GM21619 (cell line): ENCODE data around the gene GPR132.
"Not testable (repeated sequence)": the region's sequence is repeated elsewhere in the genome, so short reads cannot be mapped to it uniquely, and the experiment has no call there.

Experiments
- ATAC-seq: cut with Tn5 transposase; IDR thresholded peaks from one replicate; pipeline ENCODE4 v1.9.1; 2021; ENCODE audit not compliant: unreplicated experiment

GPR132 gene

GRCh38 chr14:105091517-105092170, 26.4 kb upstream of the GPR132 start:
- no peak for ATAC-seq

DNA sequence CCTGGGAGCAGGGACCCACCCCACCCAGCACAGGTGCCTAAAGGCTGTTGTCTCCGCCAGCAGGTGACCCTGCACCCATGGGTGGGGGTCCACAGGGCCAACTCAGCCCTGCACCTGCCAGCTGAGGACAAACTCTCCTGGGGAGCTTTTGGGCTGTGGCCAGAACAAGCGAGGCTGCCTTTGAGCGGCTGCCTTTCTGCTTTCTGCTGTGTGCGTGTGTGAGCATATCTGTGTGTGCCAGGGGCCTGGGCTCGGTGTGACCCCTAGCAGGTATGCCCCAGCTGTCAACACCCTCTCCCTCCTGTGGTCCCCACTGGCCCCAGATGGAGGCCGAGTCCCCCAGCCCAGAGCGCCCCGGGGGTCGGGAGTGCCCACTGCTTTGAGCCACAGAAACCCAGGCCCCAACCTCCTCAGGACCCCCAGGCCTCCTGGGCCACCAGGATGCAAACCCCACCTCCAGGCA, 25.9 kb upstream of the GPR132 start:
- no peak for ATAC-seq

DNA sequence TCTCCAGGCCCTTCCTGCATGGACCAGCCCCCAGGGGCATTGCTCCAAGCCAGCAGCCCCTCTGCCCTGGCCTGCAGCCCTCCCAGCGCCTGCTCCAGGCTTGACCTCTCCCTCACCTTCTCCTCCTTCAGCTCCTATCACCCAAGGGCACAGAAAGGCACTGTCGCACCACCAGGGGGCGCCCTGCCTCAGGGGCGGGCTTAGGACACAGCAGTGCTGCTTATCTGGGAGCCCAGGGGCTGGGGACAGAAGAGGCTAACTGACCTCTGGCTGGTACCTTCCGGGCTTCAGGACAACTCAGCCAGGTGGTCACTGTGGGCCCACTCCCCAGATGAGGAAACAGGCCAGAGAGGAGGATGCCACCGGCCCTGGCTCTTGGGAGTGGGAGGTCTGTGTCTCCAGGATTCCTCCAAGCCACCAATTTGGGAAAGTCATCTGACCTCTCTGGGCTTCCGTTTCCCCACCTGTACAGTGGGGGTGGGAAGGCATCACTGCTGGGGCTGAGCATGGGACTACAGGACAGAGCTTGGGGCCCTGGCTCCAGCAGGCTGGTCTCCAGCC, 25.3 kb upstream of the GPR132 start:
- ATAC-seq, result peak; percentile 39

DNA sequence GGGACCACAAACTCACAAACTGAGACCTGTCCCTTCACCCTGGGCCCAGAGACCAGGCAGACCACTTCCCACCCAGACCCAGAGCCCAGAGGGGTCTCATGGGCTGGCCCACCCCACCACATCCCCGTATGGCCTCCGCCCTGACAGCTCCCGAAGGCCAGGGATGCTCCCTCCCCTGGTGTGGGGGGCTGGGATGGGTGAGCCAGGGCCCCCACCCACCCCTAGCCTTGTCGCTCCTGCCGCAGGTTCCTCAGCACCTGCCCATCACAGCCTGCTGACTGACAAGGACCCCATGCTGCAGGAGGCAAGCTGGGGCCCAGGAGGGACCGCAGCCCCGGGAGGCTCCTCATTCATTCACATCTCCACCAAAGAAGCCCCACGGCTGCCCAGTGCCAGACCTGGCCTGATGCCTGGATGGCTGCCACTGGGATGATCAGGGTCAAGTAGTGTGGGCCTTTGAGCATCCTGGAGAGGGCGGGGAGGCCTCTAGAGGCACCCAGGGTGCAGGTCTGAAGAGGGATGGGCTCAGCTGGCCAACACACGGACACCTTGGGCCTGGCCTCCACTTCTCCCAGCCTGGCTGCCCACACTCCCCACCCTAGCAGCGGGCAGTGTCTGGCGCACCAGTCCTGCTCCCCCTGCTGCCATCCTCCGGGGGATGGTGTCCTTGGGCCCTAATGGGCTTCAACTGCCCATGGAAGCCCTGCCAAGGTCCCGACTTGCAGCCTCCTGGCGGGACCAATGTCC, 24.7 kb upstream of the GPR132 start:
- ATAC-seq, result no peak

DNA sequence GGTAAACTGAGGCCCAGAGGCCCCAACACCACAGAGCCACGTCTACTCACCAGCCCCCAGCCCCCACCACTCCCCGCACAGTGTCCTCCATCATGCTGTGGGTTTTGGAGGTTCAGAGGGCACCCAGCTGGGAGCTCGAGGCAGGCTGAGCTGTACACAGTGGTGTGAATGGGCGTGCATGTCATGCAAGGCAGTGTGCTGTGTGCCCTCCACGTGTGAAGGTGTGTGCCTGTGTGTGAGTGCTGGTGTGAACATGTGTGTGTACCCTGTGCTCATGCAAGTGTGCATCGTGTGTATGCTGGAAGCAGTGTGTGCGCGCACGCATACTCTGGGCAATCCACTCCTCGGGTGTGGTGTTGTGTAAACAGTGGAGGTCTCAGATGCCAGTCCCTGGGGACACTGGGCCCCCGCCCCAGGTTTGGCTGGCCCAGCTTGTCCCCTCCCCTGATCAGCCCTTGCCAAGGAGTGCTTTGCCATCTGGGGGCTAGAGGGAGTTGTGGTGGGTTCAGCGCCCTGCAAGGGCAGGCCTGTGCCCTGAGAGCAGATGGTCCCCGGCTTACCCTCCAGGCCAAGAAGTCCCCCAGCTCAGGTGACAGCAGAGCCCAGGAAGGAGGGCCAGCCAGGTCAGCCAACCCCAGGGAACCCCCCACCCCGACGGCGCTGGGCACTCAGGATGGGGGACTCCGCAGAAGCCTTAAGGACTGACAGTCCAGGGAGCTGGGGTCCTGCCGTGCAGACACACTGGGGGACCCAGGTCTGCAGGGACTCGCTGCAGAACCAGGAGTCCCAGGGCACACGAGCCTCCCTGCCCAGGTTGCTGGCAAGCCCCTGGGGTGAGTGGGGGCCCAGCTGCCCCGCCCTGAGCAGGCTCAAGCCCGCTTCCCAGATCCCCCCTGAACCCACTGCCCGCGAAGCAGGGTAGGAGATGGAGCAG, 23.8 kb upstream of the GPR132 start:
- no peak for ATAC-seq

DNA sequence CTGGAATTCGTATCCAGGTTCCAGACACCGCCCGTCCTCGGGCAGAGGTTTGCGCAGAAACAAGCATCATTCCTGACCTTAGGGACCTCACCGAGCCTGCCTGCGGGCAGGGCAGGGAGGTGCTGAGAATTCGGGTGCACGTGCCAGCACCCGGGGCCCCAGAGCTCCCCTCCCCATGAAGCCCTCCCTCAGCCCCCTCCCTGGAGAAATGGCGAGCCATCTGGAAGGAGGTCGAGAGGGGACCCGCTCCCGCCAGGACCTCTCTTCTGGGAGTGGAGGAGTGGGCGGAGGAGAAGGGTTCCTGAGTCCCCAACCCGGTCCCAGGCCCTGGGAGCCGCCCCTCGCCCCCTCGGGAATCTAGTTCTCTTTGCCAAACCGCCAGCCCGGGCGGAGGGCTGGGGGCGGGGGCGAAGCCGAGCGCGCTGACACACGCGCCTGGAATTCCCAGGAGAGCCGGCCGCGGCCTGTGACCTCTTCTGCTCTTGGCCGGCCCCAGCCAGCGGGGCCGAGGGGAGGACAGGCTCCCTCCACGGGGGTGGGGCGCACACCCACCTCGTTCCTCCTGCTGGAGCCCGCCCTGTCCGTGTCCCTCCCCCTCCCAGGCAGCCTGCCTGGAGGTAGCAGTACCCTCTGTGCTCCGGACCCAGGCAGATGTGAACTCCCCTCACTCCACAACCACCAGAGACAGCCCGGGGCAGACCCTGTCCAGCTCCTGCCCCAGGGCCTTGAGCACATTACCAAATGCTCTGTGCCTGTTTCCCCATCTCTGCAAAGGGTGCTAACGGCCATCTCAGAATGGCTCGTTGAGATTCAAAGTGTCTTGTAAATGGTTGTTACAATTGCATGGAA, 23.0 kb upstream of the GPR132 start:
- no peak for ATAC-seq

GRCh38 chr14:105087308-105087962, 22.2 kb upstream of the GPR132 start:
- peak; percentile 1 for ATAC-seq

GRCh38 chr14:105086833-105087307, 21.6 kb upstream of the GPR132 start:
- ATAC-seq, result peak; percentile 67

DNA sequence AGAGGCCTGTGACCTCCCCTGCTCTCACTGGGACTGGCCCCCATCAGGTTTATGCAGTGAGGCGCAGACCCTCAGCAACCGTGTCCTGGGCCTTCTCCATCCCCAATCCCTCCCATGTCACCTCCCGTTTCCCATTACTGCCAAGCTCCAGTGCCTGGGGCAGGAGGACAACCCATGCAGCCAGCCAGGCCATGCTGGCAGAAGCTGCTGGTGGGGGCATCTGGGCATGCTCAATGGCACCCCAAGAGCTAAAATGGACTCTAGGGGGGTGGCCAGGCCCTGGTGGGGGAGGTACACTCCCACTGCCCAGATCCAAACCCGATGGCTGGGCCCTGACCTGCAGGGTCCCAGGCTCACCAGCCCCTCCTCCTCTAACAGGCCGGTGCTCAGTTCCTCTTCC, 20.5 kb upstream of the GPR132 start:
- no peak for ATAC-seq

- no peak for ATAC-seq
Observed at GRCh38 chr14:105084741-105085571, 19.7 kb upstream of the GPR132 start.

DNA sequence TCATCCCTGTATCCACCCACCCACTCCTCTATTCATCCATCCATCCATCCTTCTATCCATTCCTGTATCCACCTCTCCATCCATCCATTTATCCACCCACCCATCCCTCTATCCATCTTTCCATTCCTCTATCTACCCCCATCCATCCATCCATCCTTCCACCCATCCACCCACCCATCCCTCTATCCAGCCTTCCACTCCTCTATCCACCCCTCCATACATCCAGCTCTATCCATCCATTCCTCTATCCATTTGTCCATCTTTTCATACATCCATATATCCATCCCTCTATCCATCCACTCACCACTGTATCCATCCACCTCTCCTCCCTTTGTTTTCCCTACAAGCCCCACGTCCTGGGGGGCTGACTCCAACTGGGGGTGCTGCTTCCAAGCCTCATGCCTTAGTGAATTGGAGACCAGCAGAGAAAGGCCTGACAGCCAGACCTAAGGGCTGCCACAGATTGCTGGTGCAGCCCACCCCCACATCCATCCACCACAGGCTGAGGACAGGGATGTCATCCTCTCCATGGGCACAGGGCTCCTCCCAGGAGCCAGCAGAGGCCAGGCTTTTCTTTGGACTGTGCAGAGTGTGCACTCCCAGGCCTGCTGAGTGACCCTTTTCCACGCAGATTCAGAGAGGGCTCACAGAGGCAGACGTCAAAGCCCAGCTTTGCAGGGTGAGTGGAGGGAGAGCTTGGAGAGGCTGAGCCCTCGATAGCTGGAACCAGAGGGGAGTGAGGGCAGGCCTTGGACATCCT, 18.9 kb upstream of the GPR132 start:
- no peak for ATAC-seq

DNA sequence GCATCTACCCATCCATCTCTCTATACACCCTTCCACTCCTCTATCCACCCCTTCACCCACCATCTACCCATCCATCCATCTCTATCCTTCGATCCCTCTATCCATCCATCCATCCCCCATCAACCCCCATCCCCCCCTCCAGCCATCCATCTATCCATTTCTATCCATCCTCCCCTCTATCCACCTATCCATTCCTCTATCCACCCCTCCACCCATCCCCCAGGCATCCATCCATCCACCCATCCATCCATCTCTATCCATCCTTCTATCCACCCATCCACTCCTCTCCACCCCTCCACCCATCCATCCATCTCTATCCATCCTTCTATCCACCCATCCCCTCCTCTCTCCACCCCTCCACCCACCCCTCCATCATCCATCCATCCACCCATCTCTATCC, 17.5 kb upstream of the GPR132 start:
- no peak for ATAC-seq

DNA sequence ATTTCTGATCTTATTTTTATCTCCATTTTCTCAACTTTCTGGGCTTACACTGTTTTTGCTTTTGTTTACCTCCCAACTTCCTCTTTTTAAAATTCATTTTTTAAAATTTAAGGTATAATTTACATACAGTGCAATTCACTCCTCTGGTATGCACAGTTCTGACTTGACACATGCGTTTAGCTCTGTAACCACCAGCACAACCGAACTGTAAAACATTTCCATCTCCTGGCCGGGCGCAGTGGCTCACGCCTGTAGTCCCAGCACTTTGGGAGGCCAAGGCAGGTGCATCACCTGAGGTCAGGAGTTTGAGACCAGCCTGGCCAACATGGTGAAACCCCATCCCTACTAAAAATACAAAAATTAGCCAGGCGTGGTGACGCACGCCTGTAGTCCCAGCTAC, 16.2 kb upstream of the GPR132 start:
- ATAC-seq, result not testable (repeated sequence)

- no peak for ATAC-seq
Observed at GRCh38 chr14:105080161-105080560, 14.9 kb upstream of the GPR132 start.

DNA sequence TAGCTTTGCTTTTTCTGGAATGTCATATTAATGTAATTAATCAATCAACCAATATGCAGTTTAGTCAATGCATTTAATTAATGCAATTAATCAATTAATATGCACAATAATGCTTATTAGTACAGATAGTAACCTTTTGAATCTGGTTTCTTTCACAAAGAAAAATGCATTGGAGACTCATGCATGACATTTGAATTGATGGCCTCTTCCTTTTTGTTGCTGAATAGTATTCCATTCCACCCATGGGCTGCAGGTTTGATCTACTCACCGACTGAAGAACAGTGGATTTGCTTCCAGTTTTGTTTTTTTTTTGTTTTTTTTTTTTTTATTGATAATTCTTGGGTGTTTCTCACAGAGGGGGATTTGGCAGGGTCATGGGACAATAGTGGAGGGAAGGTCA, 13.1 kb upstream of the GPR132 start:
- ATAC-seq, result no peak

DNA sequence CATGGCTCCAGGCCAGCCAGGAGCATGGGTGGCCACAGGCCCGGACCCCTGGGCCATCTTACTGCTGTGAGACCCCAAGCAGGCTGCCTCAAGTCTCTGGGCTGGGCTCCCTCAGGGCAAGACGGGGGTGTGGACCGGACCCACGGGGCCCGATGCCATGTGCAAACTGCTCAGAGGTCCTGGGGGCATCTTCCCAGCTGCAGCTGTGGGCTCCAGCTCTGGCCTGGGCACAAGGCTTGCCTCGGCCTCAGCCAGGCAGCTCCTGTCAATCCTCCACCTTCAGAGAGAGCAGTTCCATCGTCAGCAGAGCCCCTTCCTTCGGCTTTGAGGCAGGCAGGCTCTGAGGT, 12.4 kb upstream of the GPR132 start:
- no peak for ATAC-seq

DNA sequence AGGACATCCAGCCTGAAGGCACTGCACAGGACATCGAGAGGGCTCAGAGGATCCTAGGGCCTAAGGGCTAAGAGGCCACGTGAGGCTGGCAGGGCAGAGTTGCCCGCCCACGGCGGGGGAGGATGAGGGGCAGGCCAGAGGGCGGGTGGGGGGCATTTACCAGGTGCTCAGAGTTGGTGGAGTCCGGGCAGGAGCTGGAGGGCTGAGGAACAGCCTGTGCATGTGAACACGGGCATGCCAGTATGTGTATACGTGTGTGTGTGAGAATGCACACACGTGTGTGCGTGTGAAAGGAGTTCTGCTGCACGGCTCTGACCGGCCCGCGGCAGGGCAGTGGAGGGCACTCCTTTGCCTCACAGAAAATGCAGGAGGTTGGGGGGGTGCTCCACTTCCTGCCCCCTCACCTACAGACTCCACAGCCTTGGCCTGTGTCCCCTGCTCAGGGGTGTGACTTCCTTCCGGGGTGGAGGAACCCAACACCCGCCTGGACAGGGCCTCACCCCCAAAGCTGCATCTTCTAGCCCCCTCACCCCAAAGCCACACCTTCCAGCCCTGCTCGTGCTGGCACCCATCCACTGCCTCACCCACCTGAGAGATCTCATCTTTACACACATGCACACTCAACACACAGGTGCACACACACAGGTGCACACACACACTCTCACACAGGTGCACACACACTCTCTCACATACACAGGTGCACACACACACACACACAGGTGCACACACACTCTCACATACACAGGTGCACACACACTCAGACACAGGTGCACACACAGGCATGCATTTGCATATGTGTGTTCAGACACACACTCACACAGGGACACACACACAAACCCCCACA, 11.8 kb upstream of the GPR132 start:
- ATAC-seq, result no peak
